ENCODE results near the gene RNF220.

GRCh38 chr1:44696101-44696500 lies 291.0 kb downstream of the RNF220 start:
- TF ChIP-seq, protein P1, sequence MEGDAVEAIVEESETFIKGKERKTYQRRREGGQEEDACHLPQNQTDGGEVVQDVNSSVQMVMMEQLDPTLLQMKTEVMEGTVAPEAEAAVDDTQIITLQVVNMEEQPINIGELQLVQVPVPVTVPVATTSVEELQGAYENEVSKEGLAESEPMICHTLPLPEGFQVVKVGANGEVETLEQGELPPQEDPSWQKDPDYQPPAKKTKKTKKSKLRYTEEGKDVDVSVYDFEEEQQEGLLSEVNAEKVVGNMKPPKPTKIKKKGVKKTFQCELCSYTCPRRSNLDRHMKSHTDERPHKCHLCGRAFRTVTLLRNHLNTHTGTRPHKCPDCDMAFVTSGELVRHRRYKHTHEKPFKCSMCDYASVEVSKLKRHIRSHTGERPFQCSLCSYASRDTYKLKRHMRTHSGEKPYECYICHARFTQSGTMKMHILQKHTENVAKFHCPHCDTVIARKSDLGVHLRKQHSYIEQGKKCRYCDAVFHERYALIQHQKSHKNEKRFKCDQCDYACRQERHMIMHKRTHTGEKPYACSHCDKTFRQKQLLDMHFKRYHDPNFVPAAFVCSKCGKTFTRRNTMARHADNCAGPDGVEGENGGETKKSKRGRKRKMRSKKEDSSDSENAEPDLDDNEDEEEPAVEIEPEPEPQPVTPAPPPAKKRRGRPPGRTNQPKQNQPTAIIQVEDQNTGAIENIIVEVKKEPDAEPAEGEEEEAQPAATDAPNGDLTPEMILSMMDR (IDR thresholded peaks at IDR 0.05) = no peak
- TF ChIP-seq POLR2A (IDR thresholded peaks at IDR 0.05) = no peak
- no peak for TF ChIP-seq EP300 (IDR thresholded peaks at IDR 0.05; ENCODE audit: low read depth)
- no peak for TF ChIP-seq POLR2AphosphoS5 (IDR thresholded peaks at IDR 0.05)
